GM19351 (cell line): ENCODE measurements around the gene ST13.
"Not testable (repeated sequence)": the region's sequence is repeated elsewhere in the genome, so short reads cannot be mapped to it uniquely, and the experiment has no call there.

Experiments
- ATAC-seq: cut with Tn5 transposase; IDR thresholded peaks from one replicate; pipeline ENCODE4 v1.9.1; 2021; ENCODE audit warnings: mild to moderate bottlenecking, moderate library complexity; ENCODE audit not compliant: unreplicated experiment

The ST13 gene

GRCh38 chr22:40856513-40857308 lies at the start of gene ST13, which contains the start of gene XPNPEP3:
ST13 (minus strand) TSS chr22:40856639; CDS start chr22:40856540, 99 bp downstream.
XPNPEP3 (plus strand) TSS chr22:40857148; CDS start chr22:40857182, 34 bp downstream.
- peak; percentile 87 for ATAC-seq

DNA sequence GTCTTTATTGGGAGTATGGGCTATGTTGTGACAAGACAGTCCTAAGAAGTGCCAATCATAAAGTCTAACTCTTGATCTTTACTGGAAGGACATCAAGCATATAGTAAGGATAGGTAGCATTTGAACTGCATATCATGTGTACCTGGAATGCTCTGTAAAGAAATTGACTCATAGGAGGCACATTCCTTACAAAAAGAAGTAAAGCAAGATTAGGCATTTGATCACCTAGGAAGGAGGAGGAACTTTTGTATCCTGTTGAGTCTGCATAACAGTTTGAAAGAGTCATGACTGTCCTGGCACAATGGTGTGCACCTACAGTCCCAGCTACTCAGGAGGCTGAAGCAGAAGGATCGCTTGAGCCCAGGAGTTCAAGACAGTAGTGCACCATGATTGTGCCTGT lies 47.7 kb upstream of the ST13 start:
- ATAC-seq = no peak

- no peak for ATAC-seq
These were observed 42.5 kb upstream of the ST13 start for GRCh38 chr22:40898850-40899357.

GRCh38 chr22:40894417-40894816 lies 38.0 kb upstream of the ST13 start:
- ATAC-seq = no peak

- ATAC-seq = no peak
These were observed 34.4 kb upstream of the ST13 start for GRCh38 chr22:40890881-40891280.

- no peak for ATAC-seq
These were observed 32.7 kb upstream of the ST13 start for GRCh38 chr22:40889116-40889515.

GRCh38 chr22:40878922-40879321 lies 22.5 kb upstream of the ST13 start:
- ATAC-seq = no peak

GRCh38 chr22:40877488-40877887 lies 21.0 kb upstream of the ST13 start:
- ATAC-seq = no peak

- no peak for ATAC-seq
These were observed 20.5 kb upstream of the ST13 start for GRCh38 chr22:40876907-40877306.

GRCh38 chr22:40875111-40875510 lies 18.7 kb upstream of the ST13 start:
- no peak for ATAC-seq

- no peak for ATAC-seq
These were observed 17.6 kb upstream of the ST13 start for GRCh38 chr22:40874016-40874415.

- not testable (repeated sequence) for ATAC-seq
These were observed 11.9 kb upstream of the ST13 start for GRCh38 chr22:40868379-40868778.

DNA sequence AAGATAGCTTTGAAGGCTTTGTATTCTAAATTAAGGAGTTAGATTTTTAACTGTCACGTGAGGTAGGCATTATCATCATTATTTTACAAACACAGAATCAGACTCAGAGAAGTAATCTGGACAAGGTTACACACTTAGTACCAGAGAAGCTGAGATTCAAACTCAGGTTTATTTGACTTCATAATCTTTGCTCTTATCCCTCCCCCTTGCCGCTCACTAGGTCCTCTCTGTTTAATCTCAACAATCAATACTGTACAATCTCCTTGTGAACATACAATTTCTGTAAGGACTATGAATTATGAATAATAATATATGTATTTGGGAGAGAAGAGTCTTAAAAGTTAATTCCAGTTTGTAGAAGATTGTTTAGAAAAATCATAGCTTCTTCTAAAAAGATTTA lies 10.7 kb upstream of the ST13 start:
- ATAC-seq = no peak

GRCh38 chr22:40862537-40862936 lies 6.1 kb upstream of the ST13 start:
- no peak for ATAC-seq

- no peak for ATAC-seq
These were observed 5.6 kb upstream of the ST13 start, which contains the start of gene DNAJB7 for GRCh38 chr22:40862013-40862412. DNAJB7 (minus strand) TSS chr22:40862113; CDS start chr22:40861994, 119 bp downstream.

GRCh38 chr22:40857309-40857855 lies 943 bp upstream of the ST13 start:
- ATAC-seq = no peak

DNA sequence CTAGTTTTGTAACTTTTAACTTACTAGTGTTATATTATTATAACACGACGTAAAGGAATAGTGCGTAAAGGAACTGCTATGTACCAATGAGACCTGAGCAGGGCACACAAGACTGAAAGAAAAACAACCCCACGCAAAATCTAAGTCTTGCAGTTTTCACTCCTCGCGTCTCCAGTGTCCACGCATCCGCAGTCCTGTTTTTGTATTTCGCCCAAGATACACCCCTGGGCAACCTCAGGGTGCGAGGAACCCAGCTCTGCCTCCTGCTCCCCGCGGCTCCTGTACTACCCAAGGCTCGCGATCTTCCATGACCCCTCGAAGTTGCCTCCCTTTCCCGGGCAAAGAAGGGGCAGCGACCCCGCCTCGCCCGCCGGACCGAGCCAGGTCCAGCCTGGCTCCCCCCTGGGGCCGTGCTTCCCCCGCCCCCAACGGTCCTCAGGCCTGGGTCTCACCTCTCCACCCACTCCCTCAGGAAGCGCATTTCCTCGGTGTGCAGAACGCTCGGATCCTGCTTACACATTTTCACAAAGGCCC lies 393 bp downstream of the ST13 start:
- ATAC-seq = peak; percentile 10

GRCh38 chr22:40855071-40855978 lies 1.1 kb downstream of the ST13 start:
- ATAC-seq = no peak

DNA sequence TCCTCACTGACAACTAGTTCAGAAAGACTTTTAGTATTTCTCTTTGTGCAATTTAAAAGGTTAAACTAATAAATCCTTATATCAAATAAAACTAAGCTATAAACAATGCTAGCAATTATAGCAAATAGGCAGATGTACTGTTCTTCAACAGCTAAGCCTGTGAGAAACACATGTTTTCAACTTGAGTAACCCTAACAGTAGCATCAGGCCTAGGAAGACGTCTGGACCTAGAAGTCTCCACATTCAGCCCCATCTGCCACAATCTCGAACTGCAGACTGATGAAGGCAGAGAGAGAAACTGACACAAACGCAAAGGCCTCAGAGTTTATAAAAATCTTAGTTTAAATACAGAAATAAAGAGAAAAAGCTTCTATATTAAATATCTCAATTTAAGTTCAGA lies 2.5 kb downstream of the ST13 start:
- no peak for ATAC-seq

DNA sequence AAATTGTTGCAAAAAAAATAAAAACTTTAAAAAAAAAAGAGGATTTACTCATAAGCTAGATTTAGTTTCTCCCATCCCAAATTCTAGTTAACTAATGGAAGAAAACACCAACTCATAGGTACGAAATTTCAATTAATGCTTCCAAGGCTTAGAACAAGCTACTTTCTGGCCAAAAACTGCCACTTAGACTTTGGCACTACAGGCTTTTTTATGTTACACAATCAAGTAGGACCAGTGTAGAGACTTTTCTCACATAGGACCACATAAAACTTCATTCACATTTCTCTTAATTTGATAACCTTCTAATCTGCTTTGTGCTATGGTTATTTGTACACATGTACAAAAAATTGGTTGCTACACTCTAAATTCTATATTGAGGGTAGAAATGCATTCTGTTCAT lies 3.1 kb downstream of the ST13 start:
- ATAC-seq = no peak

- ATAC-seq = not testable (repeated sequence)
These were observed 10.6 kb downstream of the ST13 start for GRCh38 chr22:40845816-40846215.
